ENCODE measurements around the gene RNF19B.

RNF19B gene

GRCh38 chr1:32894681-32895080, 69.9 kb downstream of the RNF19B start:
- H3K27me3 ChIP-seq (ENCODE audit: low read depth, low read length): no peaks in the 10 kb centered on the region

GRCh38 chr1:32894019-32894600, 70.5 kb downstream of the RNF19B start:
- no peak overlapping the region for H2AFZ ChIP-seq (ENCODE audit: low read depth, low read length)
- no peaks in the 10 kb centered on the region for H3K36me3 ChIP-seq (replicated peaks; ENCODE audit: low read depth, low read length)
- no peaks in the 10 kb centered on the region for H3K4me1 ChIP-seq (ENCODE audit: low read length)
- no peak overlapping the region for H3K4me3 ChIP-seq (ENCODE audit: low read length)
- no peak overlapping the region for H3K9ac ChIP-seq (ENCODE audit: low read length)
- H4K20me1 ChIP-seq (ENCODE audit: insufficient read depth, low read length): no peaks in the 10 kb centered on the region
- no peak overlapping the region for H3K4me2 ChIP-seq (ENCODE audit: low read length)
- no peak overlapping the region for H3K27ac ChIP-seq (ENCODE audit: low read length)
- H3K27me3 ChIP-seq (ENCODE audit: low read depth, low read length): no peaks in the 10 kb centered on the region
- H3K9me3 ChIP-seq (ENCODE audit: insufficient read depth, low read length): no peaks in the 10 kb centered on the region
- no peaks in the 10 kb centered on the region for H3K79me2 ChIP-seq (ENCODE audit: low read length)
- TF ChIP-seq EZH2phosphoT487 (IDR thresholded peaks at IDR 0.05; ENCODE audit: low read depth) (no peak), CTCF (IDR thresholded peaks at IDR 0.05; ENCODE audit: low read depth, low read length) (no peak)

More at GRCh38 chr1:32894681-32895080, 69.9 kb downstream of the RNF19B start:
- Histone ChIP-seq H3K9me3 (ENCODE audit: insufficient read depth, low read length) (no peaks in the 10 kb centered on the region), H3K36me3 (replicated peaks; ENCODE audit: low read depth, low read length) (no peaks in the 10 kb centered on the region), H3K4me3 (ENCODE audit: low read length) (no peak overlapping the region), H2AFZ (ENCODE audit: low read depth, low read length) (no peak overlapping the region), H4K20me1 (ENCODE audit: insufficient read depth, low read length) (no peaks in the 10 kb centered on the region), H3K79me2 (ENCODE audit: low read length) (no peaks in the 10 kb centered on the region), H3K4me2 (ENCODE audit: low read length) (no peak overlapping the region), H3K9ac (ENCODE audit: low read length) (no peak overlapping the region), H3K4me1 (ENCODE audit: low read length) (no peaks in the 10 kb centered on the region), H3K27ac (ENCODE audit: low read length) (no peak overlapping the region)
- no peak for TF ChIP-seq EZH2phosphoT487 (IDR thresholded peaks at IDR 0.05; ENCODE audit: low read depth)
- TF ChIP-seq CTCF (IDR thresholded peaks at IDR 0.05; ENCODE audit: low read depth, low read length): no peak

DNA sequence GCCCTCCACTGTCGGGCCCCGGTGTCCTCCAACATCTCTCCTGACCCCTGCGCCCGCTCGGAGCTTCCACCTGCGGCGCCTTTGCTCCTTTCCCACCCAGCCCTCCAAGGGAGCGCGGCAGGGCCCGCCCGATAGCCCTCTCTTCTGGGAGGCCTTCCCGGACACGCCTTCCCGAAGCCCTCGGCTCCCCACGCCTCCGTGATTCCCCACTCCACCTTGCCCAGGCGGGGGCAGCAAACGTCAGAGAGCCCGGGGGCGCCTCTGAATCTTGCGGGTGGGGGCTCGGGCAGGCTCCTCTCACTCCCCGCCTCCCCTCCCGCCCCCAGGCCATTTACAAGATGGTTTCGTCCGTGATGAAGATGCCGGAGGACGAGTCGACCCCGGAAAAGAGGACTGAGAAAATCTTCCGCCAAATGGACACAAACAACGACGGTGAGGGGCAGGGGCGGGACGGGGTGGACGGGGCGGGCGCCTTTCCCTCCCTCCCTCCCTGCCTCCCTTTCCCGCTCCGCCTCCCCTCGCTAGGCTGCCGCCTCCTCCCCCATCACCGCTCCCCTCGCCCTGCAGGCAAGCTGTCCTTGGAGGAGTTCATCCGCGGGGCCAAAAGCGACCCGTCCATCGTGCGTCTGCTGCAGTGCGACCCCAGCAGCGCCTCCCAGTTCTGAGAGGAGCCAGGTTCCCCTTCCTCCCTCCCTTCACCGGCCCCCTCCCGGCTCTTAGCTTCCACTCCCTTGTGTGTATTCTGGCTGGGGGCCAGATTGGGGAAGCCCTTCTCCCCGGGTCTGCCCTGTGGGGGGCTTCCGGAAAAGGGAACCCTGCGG, 71.2 kb downstream of the RNF19B start:
- H3K27ac ChIP-seq (ENCODE audit: low read length): no peak overlapping the region
- H3K36me3 ChIP-seq (replicated peaks; ENCODE audit: low read depth, low read length): no peaks in the 10 kb centered on the region
- H3K4me1 ChIP-seq (ENCODE audit: low read length): no peaks in the 10 kb centered on the region
- H3K4me3 ChIP-seq (ENCODE audit: low read length): no peak overlapping the region
- no peak for TF ChIP-seq EZH2phosphoT487 (IDR thresholded peaks at IDR 0.05; ENCODE audit: low read depth)
- no peak overlapping the region for H3K4me2 ChIP-seq (ENCODE audit: low read length)
- no peaks in the 10 kb centered on the region for H3K9me3 ChIP-seq (ENCODE audit: insufficient read depth, low read length)
- H3K79me2 ChIP-seq (ENCODE audit: low read length): no peaks in the 10 kb centered on the region
- no peaks in the 10 kb centered on the region for H4K20me1 ChIP-seq (ENCODE audit: insufficient read depth, low read length)
- H3K9ac ChIP-seq (ENCODE audit: low read length): no peak overlapping the region
- no peaks in the 10 kb centered on the region for H3K27me3 ChIP-seq (ENCODE audit: low read depth, low read length)
- H2AFZ ChIP-seq (ENCODE audit: low read depth, low read length): no peak overlapping the region

- TF ChIP-seq CTCF (IDR thresholded peaks at IDR 0.05; ENCODE audit: low read depth, low read length): no peak
- TF ChIP-seq EZH2phosphoT487 (IDR thresholded peaks at IDR 0.05; ENCODE audit: low read depth): no peak
- H2AFZ ChIP-seq (ENCODE audit: low read depth, low read length): no peak overlapping the region
- no peaks in the 10 kb centered on the region for H4K20me1 ChIP-seq (ENCODE audit: insufficient read depth, low read length)
- H3K4me3 ChIP-seq (ENCODE audit: low read length): no peak overlapping the region
- no peaks in the 10 kb centered on the region for H3K36me3 ChIP-seq (replicated peaks; ENCODE audit: low read depth, low read length)
- no peaks in the 10 kb centered on the region for H3K9me3 ChIP-seq (ENCODE audit: insufficient read depth, low read length)
- H3K27me3 ChIP-seq (ENCODE audit: low read depth, low read length): no peaks in the 10 kb centered on the region
- no peak overlapping the region for H3K27ac ChIP-seq (ENCODE audit: low read length)
- no peaks in the 10 kb centered on the region for H3K79me2 ChIP-seq (ENCODE audit: low read length)
- H3K4me2 ChIP-seq (ENCODE audit: low read length): no peak overlapping the region
- H3K9ac ChIP-seq (ENCODE audit: low read length): no peak overlapping the region
- no peaks in the 10 kb centered on the region for H3K4me1 ChIP-seq (ENCODE audit: low read length)
Measured at GRCh38 chr1:32892368-32893197, 72.0 kb downstream of the RNF19B start.

Data from OCI-LY3 (cell line).